B cell (primary cell): ENCODE measurements around the gene FAIM2. TPM values are rescaled to one million over a fixed set of nuclear protein-coding genes. Genes with fewer than 3 reads are reported as not detected.

ENCODE experiments used
- ATAC-seq: fragments of 200-7000 bp; cut with Tn5 transposase; one replicate; pipeline ENCODE4 v1.10.0; 2021; ENCODE audit warnings: low read depth, mild to moderate bottlenecking, moderate number of reproducible peaks, moderate library complexity
- CTCF ChIA-PET: fragments of 350-600 bp; sonication (Branson Sonifier 250); formaldehyde crosslinking; loops from one replicate; lab custom pipeline; 2021; ENCODE audit warnings: antibody characterized with exemption, inconsistent platforms; lab: Charles Lee
- POLR2A ChIA-PET: fragments of 350-600 bp; sonication (Branson Sonifier 250); formaldehyde crosslinking; loops from one replicate; lab custom pipeline; 2021; ENCODE audit warnings: antibody characterized with exemption; lab: Charles Lee
- DNase-seq: peaks from one replicate; pipeline ENCODE4 v3.0.0; 2013
- H2AFZ ChIP-seq: 2 replicates; pipeline ENCODE4 v1.6.1; 2012; ENCODE audit warnings: mild to moderate bottlenecking, low read depth, low read length; ENCODE audit not compliant: insufficient read depth, poor library complexity, severe bottlenecking
- H3K27ac ChIP-seq, 2 donors: 1 replicate in 1 of 2; 2 replicates in 1 of 2; pipeline ENCODE4 v1.5.1; 2012 to 2013; ENCODE audit warnings: low read length in 2 of 2, mild to moderate bottlenecking in 2 of 2, moderate library complexity in 1 of 2
- H3K27me3 ChIP-seq, 4 experiments: fragments of 200-600 bp in 1 of 4; sonication (generic) in 1 of 4; replicated peaks in 1 of 4; 1 replicate in 2 of 4; 2 replicates in 2 of 4; pipeline versions ENCODE4 v1.6.1 to v1.7.0; 2013 to 2016; ENCODE audit warnings: low read length in 3 of 4, mild to moderate bottlenecking in 2 of 4, mixed read lengths in 1 of 4, moderate library complexity in 1 of 4; ENCODE audit not compliant: insufficient read depth in 4 of 4, control insufficient read depth in 3 of 4; ENCODE audit errors: control extremely low read depth in 1 of 4
- H3K36me3 ChIP-seq, 2 experiments: replicated peaks in 1 of 2; 1 replicate in 1 of 2; 2 replicates in 1 of 2; pipeline versions ENCODE4 v1.6.1 to v1.7.1; 2013; ENCODE audit warnings: low read length in 1 of 2; ENCODE audit not compliant: insufficient read depth in 2 of 2, control insufficient read depth in 1 of 2; ENCODE audit errors: control extremely low read depth in 1 of 2, extremely low read depth in 1 of 2
- H3K4me1 ChIP-seq, 2 donors: fragments of 200-600 bp in 1 of 2; sonication (generic) in 1 of 2; 1 replicate in 1 of 2; 2 replicates in 1 of 2; pipeline versions ENCODE4 v1.5.1 to v1.6.1; 2013 to 2017; ENCODE audit warnings: low read length in 2 of 2; ENCODE audit not compliant: control insufficient read depth in 2 of 2, insufficient read depth in 2 of 2
- H3K4me2 ChIP-seq: replicated peaks from 2 replicates; pipeline ENCODE3; 2012; ENCODE audit warnings: mild to moderate bottlenecking, low read depth, low read length; ENCODE audit not compliant: poor library complexity, severe bottlenecking
- H3K4me3 ChIP-seq, 5 experiments: fragments of 200-600 bp in 1 of 5; sonication (generic) in 1 of 5; 1 replicate in 3 of 5; 2 replicates in 2 of 5; pipeline versions ENCODE4 v1.5.1 to v1.7.0; 2011 to 2016; ENCODE audit warnings: low read length in 4 of 5, mild to moderate bottlenecking in 4 of 5, low read depth in 2 of 5, control low read depth in 1 of 5, moderate library complexity in 1 of 5; ENCODE audit not compliant: insufficient read depth in 1 of 5; ENCODE audit errors: control extremely low read depth in 1 of 5, extremely low read depth in 1 of 5
- H3K79me2 ChIP-seq: fragments of 200-600 bp; sonication (generic); one replicate; pipeline ENCODE4 v1.6.0; 2016; ENCODE audit warnings: low read length; ENCODE audit not compliant: control insufficient read depth, insufficient read depth
- H3K9ac ChIP-seq: fragments of 200-600 bp; sonication (generic); 2 replicates; pipeline ENCODE4 v1.6.1; 2017; ENCODE audit warnings: mild to moderate bottlenecking, low read length, moderate library complexity
- H3K9me3 ChIP-seq, 3 donors: one replicate each; pipeline versions ENCODE4 v1.6.1 to v1.7.1; 2013; ENCODE audit warnings: low read length in 2 of 3; ENCODE audit not compliant: control insufficient read depth in 2 of 3, insufficient read depth in 1 of 3; ENCODE audit errors: control extremely low read depth in 1 of 3
- H4K20me1 ChIP-seq: 2 replicates; pipeline ENCODE4 v1.6.0; 2012; ENCODE audit warnings: mild to moderate bottlenecking, low read length; ENCODE audit not compliant: insufficient read depth, control insufficient read depth, poor library complexity, severe bottlenecking
- H3K27ac Mint-ChIP-seq: one replicate; pipeline ENCODE4 v1.8.0; 2021; ENCODE audit warnings: mixed read lengths
- H3K27me3 Mint-ChIP-seq: one replicate; pipeline ENCODE4 v1.8.0; 2021; ENCODE audit warnings: mixed read lengths
- H3K4me1 Mint-ChIP-seq: one replicate; pipeline ENCODE4 v1.8.0; 2021; ENCODE audit warnings: mixed read lengths
- H3K4me3 Mint-ChIP-seq: one replicate; pipeline ENCODE4 v1.8.0; 2021; ENCODE audit warnings: mixed read lengths
- H3K9me3 Mint-ChIP-seq: one replicate; pipeline ENCODE4 v1.8.0; 2022; ENCODE audit warnings: mixed read lengths; ENCODE audit not compliant: insufficient read depth
- EZH2 ChIP-seq: IDR thresholded peaks from 2 replicates; pipeline ENCODE4 v1.6.1; 2012; ENCODE audit warnings: borderline replicate concordance, low read depth, mild to moderate bottlenecking, moderate library complexity, low read length; ENCODE audit not compliant: insufficient read depth, poor library complexity, severe bottlenecking
- WGBS: methylation state at CpG from one replicate; pipeline ENCODE4 v1.1.5; 2013; ENCODE audit warnings: missing lambda C conversion rate; ENCODE audit not compliant: insufficient coverage; 5-methylcytosine and 5-hydroxymethylcytosine counted together
- intact Hi-C: fragments of 100-400 bp; cut with micrococcal nuclease; formaldehyde crosslinking; loops from one replicate; pipeline ENCODE4 v1.10.0; 2022
- polyA plus RNA-seq: library from polyadenylated mRNA; depleted of rRNA; stranded (reverse); fragments of >200 nt; gene quantifications from 2 replicates; pipeline ENCODE4 v1.2.3, GENCODE V29; 2012
- total RNA-seq, 2 donors: library from RNA; stranded (reverse); fragments of 120-200 nt in 1 of 2; gene quantifications; 1 replicate in 1 of 2; 2 replicates in 1 of 2; pipeline versions ENCODE4 v1.2.3 to v1.2.4, GENCODE V29; 2013 to 2022
- TF ChIP-seq, protein P1 (sequence below): fragments of 200-600 bp; IDR thresholded peaks from one replicate; pipeline ENCODE4 v1.8.0; 2022; ENCODE audit warnings: antibody characterized with exemption, mild to moderate bottlenecking

The FAIM2 gene
- total and polyA plus RNA-seq, 2 donors (not counting 1 experiment from before 2014, with no cell fraction given) = not detected

DNA sequence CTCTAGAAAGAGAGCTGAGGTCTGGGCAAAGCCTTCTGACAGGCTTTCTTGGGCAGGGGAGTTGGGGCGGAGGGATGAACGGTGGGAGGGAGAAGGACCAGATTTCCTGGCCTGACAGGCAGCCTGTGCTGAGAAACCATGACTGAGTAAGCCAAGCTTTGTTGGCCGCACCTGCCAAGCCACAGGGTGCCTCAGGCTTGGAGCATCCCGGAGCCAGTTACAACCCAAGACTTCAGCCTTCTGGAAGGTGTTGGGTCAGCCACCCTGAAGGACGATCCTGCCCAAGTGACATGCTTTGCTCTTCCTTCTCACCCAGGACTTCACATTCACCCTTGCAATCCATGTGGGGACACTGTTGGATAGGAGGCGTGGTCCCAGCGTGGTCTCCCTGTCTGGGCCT, 25.9 kb upstream of the FAIM2 start:
- POLR2A ChIA-PET = no interaction called here
- no peaks in the 10 kb centered on the region for H3K9me3 ChIP-seq
- H2AFZ ChIP-seq = no peak overlapping the region
- no peaks in the 10 kb centered on the region for H3K79me2 ChIP-seq
- WGBS = 100% methylated on average over 5 of the region's 7 CpGs
- H3K4me1 ChIP-seq = no peaks in the 10 kb centered on the region
- H3K27ac ChIP-seq = no peak overlapping the region
- no peak for ATAC-seq
- DNase-seq = no peak
- CTCF ChIA-PET = interaction anchor here (1.8 to 2.5 kb wide), 2 partner anchors 16 to 168 kb away, joined by 4 to 10 read pairs; no protein-coding TSS in a partner anchor
- intact Hi-C loops = no loop called here
- H3K9me3 Mint-ChIP-seq = no peaks in the 10 kb centered on the region
- peaks cover 10% of the 10 kb centered on the region for H3K27me3 Mint-ChIP-seq
- TF ChIP-seq, protein P1, sequence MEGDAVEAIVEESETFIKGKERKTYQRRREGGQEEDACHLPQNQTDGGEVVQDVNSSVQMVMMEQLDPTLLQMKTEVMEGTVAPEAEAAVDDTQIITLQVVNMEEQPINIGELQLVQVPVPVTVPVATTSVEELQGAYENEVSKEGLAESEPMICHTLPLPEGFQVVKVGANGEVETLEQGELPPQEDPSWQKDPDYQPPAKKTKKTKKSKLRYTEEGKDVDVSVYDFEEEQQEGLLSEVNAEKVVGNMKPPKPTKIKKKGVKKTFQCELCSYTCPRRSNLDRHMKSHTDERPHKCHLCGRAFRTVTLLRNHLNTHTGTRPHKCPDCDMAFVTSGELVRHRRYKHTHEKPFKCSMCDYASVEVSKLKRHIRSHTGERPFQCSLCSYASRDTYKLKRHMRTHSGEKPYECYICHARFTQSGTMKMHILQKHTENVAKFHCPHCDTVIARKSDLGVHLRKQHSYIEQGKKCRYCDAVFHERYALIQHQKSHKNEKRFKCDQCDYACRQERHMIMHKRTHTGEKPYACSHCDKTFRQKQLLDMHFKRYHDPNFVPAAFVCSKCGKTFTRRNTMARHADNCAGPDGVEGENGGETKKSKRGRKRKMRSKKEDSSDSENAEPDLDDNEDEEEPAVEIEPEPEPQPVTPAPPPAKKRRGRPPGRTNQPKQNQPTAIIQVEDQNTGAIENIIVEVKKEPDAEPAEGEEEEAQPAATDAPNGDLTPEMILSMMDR = no peak
- no peak for TF ChIP-seq EZH2
- no peak overlapping the region for H3K4me3 Mint-ChIP-seq
- no peaks in the 10 kb centered on the region for H3K4me1 Mint-ChIP-seq
- H3K27ac Mint-ChIP-seq = no peak overlapping the region
- no peak overlapping the region for H3K4me3 ChIP-seq
- H4K20me1 ChIP-seq = no peaks in the 10 kb centered on the region
- H3K4me2 ChIP-seq = no peak overlapping the region
- no peak overlapping the region for H3K9ac ChIP-seq
- H3K36me3 ChIP-seq = no peaks in the 10 kb centered on the region
- H3K27me3 ChIP-seq = no peaks in the 10 kb centered on the region

DNA sequence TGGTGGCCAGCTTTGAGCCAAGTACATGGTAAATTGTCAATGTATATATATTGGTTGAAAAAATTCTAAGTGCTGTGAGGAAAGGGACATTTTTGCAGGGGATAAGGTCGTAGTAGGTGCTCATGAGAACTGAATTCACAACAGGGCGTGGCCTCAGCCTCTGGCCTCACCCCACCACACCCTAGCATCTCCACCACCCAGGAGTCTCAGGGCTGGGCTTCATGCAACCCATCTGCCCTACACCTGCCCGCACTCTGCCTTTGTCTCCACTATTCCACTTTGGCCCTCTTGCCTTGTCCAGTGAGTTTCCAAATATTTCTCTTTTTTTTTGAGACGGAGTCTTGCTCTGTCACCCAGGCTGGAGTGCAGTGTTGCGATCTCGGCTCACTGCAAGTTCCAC, 24.8 kb upstream of the FAIM2 start:
- H3K4me3 ChIP-seq = no peak overlapping the region
- H3K79me2 ChIP-seq = no peaks in the 10 kb centered on the region
- H3K36me3 ChIP-seq = no peaks in the 10 kb centered on the region
- H3K4me2 ChIP-seq = no peak overlapping the region
- Mint-ChIP-seq H3K27ac (no peak overlapping the region), H3K4me3 (no peak overlapping the region), H3K9me3 (no peaks in the 10 kb centered on the region), H3K27me3 (peaks cover 8% of the 10 kb centered on the region), H3K4me1 (no peaks in the 10 kb centered on the region)
- CTCF ChIA-PET = interaction anchor here (0.9 to 2.5 kb wide), 2 partner anchors 17 to 142 kb away, joined by 4 to 10 read pairs; no protein-coding TSS in a partner anchor
- H3K4me1 ChIP-seq = no peaks in the 10 kb centered on the region
- H4K20me1 ChIP-seq = no peaks in the 10 kb centered on the region
- POLR2A ChIA-PET = no interaction called here
- H3K9ac ChIP-seq = no peak overlapping the region
- ATAC-seq (no peak), DNase-seq (no peak)
- no peak overlapping the region for H2AFZ ChIP-seq
- intact Hi-C loops = no loop called here
- H3K27ac ChIP-seq = no peak overlapping the region
- H3K27me3 ChIP-seq = no peaks in the 10 kb centered on the region
- TF ChIP-seq, protein P1 = no peak
- no peak for TF ChIP-seq EZH2
- H3K9me3 ChIP-seq = no peaks in the 10 kb centered on the region
- 88% methylated on average over 6 of the region's 6 CpGs for WGBS
